NCI-H460 (cell line): ENCODE data around the gene CDCP1. TPM values are rescaled to one million over a fixed set of nuclear protein-coding genes. Genes with fewer than 3 reads are reported as not detected.

Experiments
- small RNA-seq, 2 experiments: library from RNA; depleted of rRNA; stranded (forward); fragments of <200 nt; gene quantifications; one replicate each; pipeline ENCODE3, GENCODE V24; 2014
- total RNA-seq: library from RNA; depleted of rRNA; stranded (reverse); fragments of >200 nt; shearing (Covaris generic); gene quantifications from 2 replicates; pipeline ENCODE4 v1.2.3, GENCODE V29; 2014; rRNA removed

CDCP1 gene
- total RNA-seq, 1 experiment from 2014 or later = 47.7 TPM

Small RNAs within 50 kb of the gene (small RNA-seq; reads per million reads assigned to genes)
- 0.04 to 0.29 reads per million in 2 experiments for gene RNU5B-3P

Other genes starting within 250 kb of the CDCP1 start
- gene ZDHHC3, start 170.2 kb downstream of the CDCP1 start, total RNA-seq = 27.4 and 32.6 TPM in 2 replicates
- 47.2 and 54.0 TPM in 2 replicates for gene EXOSC7, start 170.1 kb downstream of the CDCP1 start, total RNA-seq
- 0.12 TPM in 1 of 2 replicates, not detected in the other for gene CLEC3B, start 120.1 kb downstream of the CDCP1 start, total RNA-seq
- gene TMEM158, start 79.9 kb upstream of the CDCP1 start, total RNA-seq = 22.1 and 27.1 TPM in 2 replicates
- 12.2 and 14.9 TPM in 2 replicates for gene LARS2, start 242.2 kb upstream of the CDCP1 start, total RNA-seq